ENCODE data around the gene LNP1.

DNA sequence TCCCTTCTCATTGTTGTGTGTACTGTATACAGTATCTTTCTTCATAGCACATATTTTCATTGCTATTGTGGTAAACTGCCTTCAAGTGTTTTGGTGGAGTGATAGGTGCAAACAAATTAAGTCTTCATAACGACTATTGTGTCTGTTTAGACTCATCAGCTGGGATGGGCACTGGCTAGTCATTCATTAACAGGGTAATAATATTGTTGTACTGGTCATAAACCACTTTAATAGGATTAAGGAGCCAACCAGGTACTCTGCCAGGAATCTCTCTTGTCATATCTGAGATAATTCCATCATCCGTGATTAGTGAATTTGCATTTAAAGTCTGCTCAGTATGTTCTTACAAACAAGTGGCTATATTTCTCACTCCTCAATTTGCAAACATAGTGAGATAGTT is 80.8 kb downstream of the LNP1 start:
- TF ChIP-seq EZH2 (conservative IDR thresholded peaks at IDR 0.05; ENCODE audit: low read depth, low read length) (no peak), TSC22D2 (CRISPR knock-in tag; IDR thresholded peaks at IDR 0.05; ENCODE audit: borderline replicate concordance) (no peak)
